D341Med (cell line): ENCODE results near the gene ENC1.
A peak's percentile ranks its signal among the peaks of the same experiment; 100 is the strongest.
"Not testable (repeated sequence)": the region's sequence is repeated elsewhere in the genome, so short reads cannot be mapped to it uniquely, and the experiment has no call there.

ENCODE experiments used
- DNase-seq: peaks from one replicate; pipeline ENCODE4 v3.0.0; 2012; ENCODE audit warnings: low spot score

The ENC1 gene

GRCh38 chr5:74640450-74640953 lies at the start of gene ENC1:
TSS of gene ENC1 (minus strand) at chr5:74640728. CDS start at chr5:74636485, 4,243 bp downstream.
- peak; percentile 90 for DNase-seq

- DNase-seq, result no peak
Measured at GRCh38 chr5:74686962-74687751, 46.6 kb upstream of the ENC1 start.

GRCh38 chr5:74685979-74686631 lies 45.6 kb upstream of the ENC1 start:
- DNase-seq, result no peak

- DNase-seq, result peak; percentile 90
Measured at GRCh38 chr5:74684900-74685851, 44.6 kb upstream of the ENC1 start, which contains the start of gene HEXB. TSS of gene HEXB (plus strand) at chr5:74685233. CDS start at chr5:74685261, 28 bp downstream.

- DNase-seq, result no peak
Measured at GRCh38 chr5:74679966-74680365, 39.4 kb upstream of the ENC1 start.

- DNase-seq, result not testable (repeated sequence)
Measured at GRCh38 chr5:74679300-74679699, 38.8 kb upstream of the ENC1 start.

- not testable (repeated sequence) for DNase-seq
Measured at GRCh38 chr5:74678123-74678522, 37.6 kb upstream of the ENC1 start.

GRCh38 chr5:74676466-74676865 lies 35.9 kb upstream of the ENC1 start:
- DNase-seq, result not testable (repeated sequence)

- peak; percentile 52 for DNase-seq
Measured at GRCh38 chr5:74673011-74673790, 32.7 kb upstream of the ENC1 start.

- no peak for DNase-seq
Measured at GRCh38 chr5:74672215-74672877, 31.8 kb upstream of the ENC1 start.

GRCh38 chr5:74670396-74671038 lies 30.0 kb upstream of the ENC1 start:
- DNase-seq, result no peak

GRCh38 chr5:74669821-74670220 lies 29.3 kb upstream of the ENC1 start:
- no peak for DNase-seq

- no peak for DNase-seq
Measured at GRCh38 chr5:74667396-74667795, 26.9 kb upstream of the ENC1 start.

- DNase-seq, result no peak
Measured at GRCh38 chr5:74665816-74666215, 25.3 kb upstream of the ENC1 start.

GRCh38 chr5:74665273-74665672 lies 24.7 kb upstream of the ENC1 start:
- DNase-seq, result no peak

GRCh38 chr5:74664551-74664950 lies 24.0 kb upstream of the ENC1 start:
- DNase-seq, result no peak

GRCh38 chr5:74660873-74661272 lies 20.3 kb upstream of the ENC1 start:
- no peak for DNase-seq

GRCh38 chr5:74660140-74660539 lies 19.6 kb upstream of the ENC1 start:
- no peak for DNase-seq

- DNase-seq, result no peak
Measured at GRCh38 chr5:74659172-74659571, 18.6 kb upstream of the ENC1 start.

- DNase-seq, result no peak
Measured at GRCh38 chr5:74657165-74657564, 16.6 kb upstream of the ENC1 start.
